Measurements from ENCODE around the gene PTPRR.
"Not testable (repeated sequence)": the region's sequence is repeated elsewhere in the genome, so short reads cannot be mapped to it uniquely, and the experiment has no call there.

The PTPRR gene

DNA sequence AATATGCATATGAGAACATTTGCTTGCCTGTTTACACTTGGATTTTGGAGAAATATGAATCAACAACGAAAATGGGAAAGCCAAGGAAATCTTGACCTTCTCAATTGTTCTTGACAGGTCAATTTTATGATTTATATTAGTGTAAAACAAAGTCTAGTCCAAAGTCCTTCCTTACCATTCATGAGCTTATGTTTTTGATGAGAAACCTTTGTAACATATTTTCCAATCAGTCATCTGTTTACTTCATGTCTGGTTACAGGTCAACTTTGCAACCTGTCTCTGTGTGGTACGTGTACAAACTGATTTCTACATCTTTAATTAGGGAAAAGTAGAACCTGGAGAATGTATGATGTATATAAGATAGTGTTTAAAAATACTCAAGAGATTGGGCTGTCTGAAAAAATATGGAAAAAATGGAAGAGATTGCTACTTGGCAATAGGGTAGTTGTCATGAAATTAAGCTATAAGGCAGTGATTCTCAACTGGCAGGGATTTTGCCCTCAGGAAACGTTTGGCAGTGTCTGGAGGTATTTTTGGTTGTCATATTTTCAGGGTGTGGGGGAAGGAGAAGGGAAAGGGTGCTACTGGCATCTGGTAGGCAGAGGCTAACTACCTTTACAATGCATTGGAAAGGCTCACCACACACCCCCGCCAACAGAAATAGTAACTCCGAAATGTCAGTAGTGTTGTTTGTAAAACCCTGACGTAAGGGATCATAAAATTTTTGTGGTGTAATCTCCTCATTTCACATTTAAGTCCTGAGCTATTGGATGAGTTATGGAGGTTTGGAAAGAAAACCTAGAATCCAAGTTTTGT, 172.9 kb downstream of the PTPRR start:
- no peak for DNase-seq (ENCODE audit: low read depth)

DNA sequence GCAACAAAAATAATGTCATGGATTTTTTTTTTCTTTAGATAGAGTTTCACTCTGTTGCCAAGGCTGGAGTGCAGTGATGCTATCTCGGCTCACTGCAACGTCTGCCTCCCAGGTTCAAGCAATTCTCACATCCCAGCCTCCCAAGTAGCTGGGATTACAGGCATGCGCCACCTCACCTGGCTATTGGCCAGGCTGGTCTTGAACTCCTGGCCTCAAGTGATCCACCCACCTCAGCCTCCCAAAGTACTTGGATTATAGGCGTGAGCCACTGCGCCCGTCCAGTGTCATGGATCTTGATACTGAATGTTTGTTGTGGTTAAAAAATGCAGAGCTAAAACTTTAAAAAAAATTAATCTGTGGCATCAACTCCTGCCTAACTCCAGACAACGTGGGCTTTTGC, 175.5 kb downstream of the PTPRR start:
- DNase-seq (ENCODE audit: low read depth): no peak

DNA sequence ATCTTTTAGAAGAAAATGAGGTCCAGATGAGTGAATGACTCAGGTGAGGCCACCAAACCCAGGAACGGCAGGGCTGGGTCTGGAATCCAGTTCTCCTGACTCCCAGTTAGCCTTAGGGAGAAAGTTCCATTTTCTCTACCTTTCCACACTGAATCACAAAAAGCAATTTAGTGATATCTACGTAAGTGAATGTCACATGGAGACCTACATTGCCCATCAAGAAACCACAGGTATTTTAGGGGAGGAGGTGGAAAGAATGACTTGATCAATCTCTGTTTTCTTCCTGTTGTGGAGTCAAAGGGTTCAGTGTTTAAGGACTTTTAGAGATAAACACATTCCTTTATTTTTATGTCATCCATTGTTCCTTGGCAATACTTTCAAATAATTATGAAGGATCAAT, 176.4 kb downstream of the PTPRR start:
- DNase-seq (ENCODE audit: low read depth): no peak

- no peak for DNase-seq (ENCODE audit: low read depth)
These were observed 179.3 kb downstream of the PTPRR start for GRCh38 chr12:70741256-70741655.

- no peak for DNase-seq (ENCODE audit: low read depth)
These were observed 180.8 kb downstream of the PTPRR start for GRCh38 chr12:70739756-70740155.

DNA sequence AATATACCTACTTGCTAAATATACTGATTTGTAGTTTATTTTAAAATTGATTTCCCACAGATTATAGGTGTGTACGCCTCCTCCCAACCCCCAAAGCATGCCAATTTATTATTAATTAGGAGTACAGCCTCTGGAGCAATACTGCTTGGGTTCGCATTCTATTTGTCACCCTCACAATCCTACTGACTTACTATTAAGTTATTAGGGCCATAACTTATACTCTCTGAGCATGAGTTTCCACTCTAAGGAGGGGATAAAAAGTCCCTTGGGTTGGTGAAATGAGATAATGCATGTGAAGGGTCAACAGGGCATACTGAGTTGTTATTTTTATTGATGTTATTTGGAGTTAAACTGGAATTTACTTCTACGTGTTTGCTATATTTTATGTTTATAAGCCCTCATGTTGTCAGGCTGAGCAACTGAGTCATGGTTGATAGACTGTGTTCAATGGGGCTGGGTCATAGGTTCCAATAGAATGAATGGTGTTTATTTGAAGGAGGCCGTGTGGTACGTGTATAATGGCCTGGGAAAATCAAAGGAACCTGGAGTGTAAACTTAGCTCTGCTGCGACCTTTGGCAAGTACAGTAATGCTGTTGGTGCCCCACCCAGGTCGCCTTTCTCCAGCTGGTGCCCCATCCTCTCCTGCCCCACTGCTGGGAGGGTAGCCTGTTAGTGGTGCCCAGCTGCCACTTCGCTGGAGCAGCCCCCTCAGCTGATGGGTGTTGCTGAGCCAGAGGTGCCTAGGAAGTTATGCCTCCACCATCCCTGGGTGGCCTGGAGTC, 184.0 kb downstream of the PTPRR start:
- no peak for DNase-seq (ENCODE audit: low read depth)

GRCh38 chr12:70735197-70735596, 185.3 kb downstream of the PTPRR start:
- not testable (repeated sequence) for DNase-seq (ENCODE audit: low read depth)

- no peak for DNase-seq (ENCODE audit: low read depth)
These were observed 187.2 kb downstream of the PTPRR start for GRCh38 chr12:70733385-70733784.

DNA sequence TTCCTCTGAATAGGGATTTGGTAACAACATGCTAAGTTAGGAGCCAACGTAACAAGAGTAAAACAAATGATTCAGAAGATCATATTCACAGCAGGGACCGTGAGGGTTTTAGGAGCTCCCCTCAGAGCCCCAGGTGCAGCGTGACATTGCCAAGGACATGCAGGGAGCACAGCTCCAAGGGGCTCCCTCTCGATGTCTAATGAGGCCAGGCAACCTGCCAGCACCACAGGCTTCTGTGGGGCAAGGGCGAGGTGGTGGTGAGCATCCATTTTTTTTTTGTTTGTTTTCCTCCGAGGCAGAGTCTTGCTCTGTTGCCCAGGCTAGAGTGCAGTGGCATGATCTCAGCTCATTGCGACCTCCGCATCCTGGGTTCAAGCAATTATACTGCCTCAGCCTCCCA, 188.3 kb downstream of the PTPRR start:
- DNase-seq (ENCODE audit: low read depth): no peak

DNA sequence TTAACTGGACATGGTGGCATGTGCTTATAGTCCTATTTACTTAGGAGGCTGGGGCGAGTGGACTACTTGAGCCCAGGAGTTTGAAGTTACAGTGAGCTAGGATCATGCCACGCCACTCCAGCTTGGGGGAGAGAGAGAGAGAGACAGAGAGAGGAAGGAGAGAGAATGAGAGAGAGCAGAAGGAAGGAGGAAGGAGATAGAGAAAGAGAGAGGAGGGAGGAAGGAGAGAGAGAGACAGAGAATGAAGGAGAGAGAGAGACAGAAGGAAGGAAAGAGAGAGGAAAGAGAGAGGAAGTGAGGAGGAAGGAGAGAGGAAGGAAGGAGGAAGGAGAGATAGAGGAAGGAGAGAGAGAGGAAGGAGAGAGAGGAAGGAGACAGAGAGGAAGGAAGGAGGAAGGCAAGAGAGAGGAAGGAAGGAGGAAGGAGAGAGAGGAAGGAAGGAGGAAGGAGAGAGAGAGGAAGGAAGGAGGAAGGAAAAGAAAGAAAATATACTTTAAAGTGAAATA, 189.8 kb downstream of the PTPRR start:
- DNase-seq (ENCODE audit: low read depth): no peak

- DNase-seq (ENCODE audit: low read depth): no peak
These were observed 196.1 kb downstream of the PTPRR start for GRCh38 chr12:70724444-70724843.

- DNase-seq (ENCODE audit: low read depth): no peak
These were observed 197.8 kb downstream of the PTPRR start for GRCh38 chr12:70722584-70723343.

- no peak for DNase-seq (ENCODE audit: low read depth)
These were observed 198.7 kb downstream of the PTPRR start for GRCh38 chr12:70721656-70722357.

DNA sequence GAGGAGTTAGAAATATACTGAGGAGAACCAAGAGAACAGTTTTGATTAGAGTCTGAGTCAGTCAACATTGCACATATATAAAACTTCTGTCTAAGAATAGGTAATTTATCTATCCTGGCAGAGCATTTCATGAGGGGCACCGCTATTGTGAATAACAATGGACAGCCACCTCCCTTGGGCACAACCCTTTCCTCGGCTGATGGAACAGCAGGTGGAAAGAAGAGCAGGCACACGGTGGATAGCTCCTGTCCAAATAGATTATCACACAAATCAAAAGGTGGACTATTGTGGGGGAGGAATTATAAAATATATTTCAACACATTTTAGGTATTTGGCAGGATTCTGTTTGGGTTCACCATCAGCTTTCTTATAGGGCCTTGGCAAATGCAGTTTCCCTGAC, 199.3 kb downstream of the PTPRR start:
- no peak for DNase-seq (ENCODE audit: low read depth)

DNA sequence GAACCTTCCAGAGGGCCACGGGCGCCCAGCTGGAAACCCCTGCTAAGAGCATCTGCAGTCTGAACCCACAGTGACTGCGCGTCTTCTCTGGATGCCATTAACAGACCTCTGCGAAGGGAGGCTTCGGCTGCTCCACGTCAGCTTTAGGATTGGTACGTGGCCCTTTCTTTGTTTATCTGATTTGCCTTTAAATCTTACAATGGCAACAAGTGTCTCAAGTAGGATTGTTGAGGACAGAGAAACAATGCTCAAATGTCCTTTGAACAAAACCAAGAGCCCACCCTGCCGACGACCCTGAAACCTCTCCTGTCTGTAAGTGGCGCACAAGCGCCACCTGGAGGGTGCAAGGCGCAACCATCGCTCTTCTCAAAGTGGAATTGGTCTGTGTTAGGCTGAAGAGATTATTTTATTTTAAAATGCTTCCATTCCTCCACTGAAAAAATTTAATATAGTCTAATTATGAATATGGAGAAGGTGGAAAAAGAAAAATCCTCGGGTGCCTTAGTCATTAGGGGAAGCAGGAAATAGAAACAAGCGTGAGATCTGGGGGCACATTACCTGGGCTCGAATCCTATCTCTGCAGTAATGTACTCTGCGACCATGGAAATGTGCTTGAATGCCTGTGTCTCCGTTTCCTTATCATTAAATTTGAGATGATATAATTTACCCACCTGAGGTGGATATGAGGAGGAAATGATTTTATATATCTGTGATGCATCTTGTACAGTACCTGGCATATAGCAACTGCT, 200.7 kb downstream of the PTPRR start:
- DNase-seq (ENCODE audit: low read depth): peak; percentile 3

GRCh38 chr12:70719071-70719470, 201.5 kb downstream of the PTPRR start:
- DNase-seq (ENCODE audit: low read depth): no peak

DNA sequence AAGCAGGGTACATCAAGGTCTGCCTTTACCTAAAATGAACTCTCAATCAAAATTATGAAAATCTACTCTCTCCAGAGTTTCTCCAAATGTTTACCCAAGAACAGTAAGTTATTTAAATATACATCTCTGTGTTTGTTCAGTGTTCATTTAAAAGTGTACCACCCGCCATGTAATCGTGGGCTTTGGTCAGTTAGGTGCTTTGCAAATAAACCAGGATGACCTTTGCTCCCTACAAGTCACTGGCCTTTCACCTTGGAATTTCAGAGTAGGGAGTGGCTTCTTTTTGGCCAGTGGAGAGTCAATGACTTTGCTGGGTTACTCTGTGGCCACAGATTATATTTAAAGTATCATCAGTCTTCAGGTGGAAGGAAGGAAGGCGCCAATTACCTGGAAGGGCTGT, 208.7 kb downstream of the PTPRR start:
- no peak for DNase-seq (ENCODE audit: low read depth)

- no peak for DNase-seq (ENCODE audit: low read depth)
These were observed 211.5 kb downstream of the PTPRR start for GRCh38 chr12:70709022-70709421.

GRCh38 chr12:70706611-70707010, 213.9 kb downstream of the PTPRR start:
- DNase-seq (ENCODE audit: low read depth): no peak

- DNase-seq (ENCODE audit: low read depth): no peak
These were observed 222.2 kb downstream of the PTPRR start for GRCh38 chr12:70698345-70698744.

DNA sequence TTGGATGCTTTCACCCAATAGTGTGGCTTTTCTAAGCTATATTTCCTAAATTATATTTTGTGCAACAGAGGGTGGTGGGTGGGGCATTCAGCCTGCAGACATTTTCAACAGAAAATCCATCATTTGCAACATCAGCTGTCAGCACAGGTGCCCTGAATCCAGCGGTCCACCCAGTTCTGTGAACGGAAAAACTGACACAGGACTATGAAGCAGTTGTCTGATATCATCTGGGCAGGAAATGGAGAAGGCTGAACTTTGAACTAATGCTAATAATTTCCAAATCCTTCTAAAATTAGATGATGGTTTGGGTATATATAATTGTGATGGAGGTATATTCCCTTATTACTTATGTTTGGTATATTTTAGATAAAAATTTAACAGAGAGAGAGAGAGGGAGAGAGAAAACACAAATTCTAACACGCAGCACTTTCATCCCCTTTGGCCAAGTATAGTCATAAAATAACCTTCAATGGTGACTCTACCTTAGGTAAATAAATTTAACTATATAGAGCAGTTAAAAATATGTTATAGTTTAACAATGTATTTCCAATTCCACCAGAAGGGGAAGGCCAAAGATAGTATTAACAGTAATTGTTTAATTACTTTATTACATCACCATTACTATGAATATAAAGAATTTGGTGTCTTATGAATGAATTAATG, 225.0 kb downstream of the PTPRR start:
- no peak for DNase-seq (ENCODE audit: low read depth)

All from activated T-helper 1 cell treated with Interleukin-2 at 50 U/mL for 16 hours (primary cell).